HCT116 (cell line): ENCODE measurements around the gene CDC45. TPM values are rescaled to one million over a fixed set of nuclear protein-coding genes. Genes with fewer than 3 reads are reported as not detected.

ENCODE experiments used
- ATAC-seq: fragments of 200-7000 bp; cut with Tn5 transposase; 2 replicates; pipeline ENCODE4 v1.9.1; 2020; ENCODE audit warnings: mild to moderate bottlenecking, moderate library complexity
- BruUV-seq: library from RNA; stranded (reverse); fragments of 400-500 nt; replicated peaks from 2 replicates; lab custom pipeline; 2021; lab: Mats Ljungman, UMichigan
- CTCF ChIA-PET: fragments of 300-600 bp; sonication (Branson Sonifier 250); formaldehyde crosslinking; loops from one replicate; lab custom pipeline; 2021; ENCODE audit warnings: antibody characterized with exemption; lab: Charles Lee
- POLR2A ChIA-PET: fragments of 300-600, 350-600 bp; sonication (Branson Sonifier 250); formaldehyde crosslinking; loops from one replicate; lab custom pipeline; 2021; ENCODE audit warnings: antibody characterized with exemption; lab: Charles Lee
- RAD21 ChIA-PET, 2 experiments: fragments of 300-600 bp; sonication (Branson Sonifier 250); formaldehyde crosslinking; loops; one replicate each; lab custom pipeline; 2023; ENCODE audit warnings: low total read pairs in 2 of 2; ENCODE audit not compliant: uncharacterized antibody in 2 of 2, unreplicated experiment in 2 of 2, low non-redundant PET in 1 of 2; lab: Charles Lee
- DNase-seq: peaks from one replicate; pipeline ENCODE4 v3.0.0-alpha.2; 2010; ENCODE audit warnings: low read depth, low spot score
- H2AFZ ChIP-seq: fragments of 200-600 bp; shearing (Covaris generic), sonication (generic); 2 replicates; pipeline ENCODE4 v1.6.1; 2017; ENCODE audit warnings: low read depth, mixed run types, mixed read lengths, antibody characterized with exemption, low read length; ENCODE audit not compliant: poor library complexity, severe bottlenecking
- H3K27ac ChIP-seq: 2 replicates; pipeline ENCODE4 v1.5.1; 2012; ENCODE audit warnings: low read depth, low read length
- H3K27me3 ChIP-seq: fragments of 200-600 bp; sonication (generic); 2 replicates; pipeline ENCODE4 v1.6.1; 2016; ENCODE audit warnings: mixed run types, low read length, mixed read lengths; ENCODE audit not compliant: insufficient read depth
- H3K36me3 ChIP-seq, 2 experiments: fragments of 200-500 bp in 1 of 2; fragments of 200-600 bp in 1 of 2; sonication (Bioruptor generic) in 1 of 2; sonication (generic) in 1 of 2; 2 replicates each; pipeline versions ENCODE4 v1.5.1 to v1.6.1; 2014 to 2016; ENCODE audit warnings: low read length in 2 of 2, inconsistent platforms in 1 of 2, mixed read lengths in 1 of 2, mixed run types in 1 of 2; ENCODE audit not compliant: insufficient read depth in 2 of 2, control insufficient read depth in 1 of 2
- H3K4me1 ChIP-seq, 2 experiments: fragments of 200-600 bp in 1 of 2; sonication (generic) in 1 of 2; 2 replicates each; pipeline versions ENCODE4 v1.5.1 to v1.6.1; 2012 to 2017; ENCODE audit warnings: low read length in 2 of 2, inconsistent platforms in 1 of 2, mild to moderate bottlenecking in 1 of 2, mixed read lengths in 1 of 2, mixed run types in 1 of 2, moderate library complexity in 1 of 2; ENCODE audit not compliant: insufficient read depth in 2 of 2, control insufficient read depth in 1 of 2
- H3K4me2 ChIP-seq: fragments of 200-600 bp; sonication (generic); 2 replicates; pipeline ENCODE4 v1.6.1; 2017; ENCODE audit warnings: mixed run types, low read length, mixed read lengths
- H3K4me3 ChIP-seq, 2 experiments: fragments of 200-600 bp in 1 of 2; sonication (generic) in 1 of 2; replicated peaks in 1 of 2; 2 replicates each; pipeline ENCODE4 v1.5.1; 2011 to 2016; ENCODE audit warnings: low read length in 2 of 2, control low read depth in 1 of 2, low read depth in 1 of 2, mild to moderate bottlenecking in 1 of 2, mixed read lengths in 1 of 2, mixed run types in 1 of 2
- H3K79me2 ChIP-seq: fragments of 200-600 bp; sonication (generic); 2 replicates; pipeline ENCODE4 v1.6.1; 2017; ENCODE audit warnings: mild to moderate bottlenecking, mixed run types, low read length, moderate library complexity, mixed read lengths; ENCODE audit not compliant: insufficient read depth
- H3K9ac ChIP-seq: fragments of 200-600 bp; sonication (generic); 2 replicates; pipeline ENCODE4 v1.6.1; 2016; ENCODE audit warnings: low read length, mixed read lengths
- H3K9me2 ChIP-seq: fragments of 200-600 bp; sonication (generic), shearing (Covaris generic); 2 replicates; pipeline ENCODE4 v1.6.1; 2017; ENCODE audit warnings: mixed run types, mild to moderate bottlenecking, moderate library complexity; ENCODE audit not compliant: insufficient read depth
- H3K9me3 ChIP-seq, 2 experiments: fragments of 200-500 bp in 1 of 2; fragments of 200-600 bp in 1 of 2; sonication (Bioruptor generic) in 1 of 2; sonication (generic) in 1 of 2; 2 replicates each; pipeline ENCODE4 v1.6.1; 2014 to 2017; ENCODE audit warnings: low read length in 2 of 2, mixed read lengths in 2 of 2, inconsistent platforms in 1 of 2, low read depth in 1 of 2, mild to moderate bottlenecking in 1 of 2, mixed run types in 1 of 2, moderate library complexity in 1 of 2; ENCODE audit not compliant: control insufficient read depth in 1 of 2, insufficient read depth in 1 of 2
- H4K20me1 ChIP-seq: fragments of 200-600 bp; sonication (generic), shearing (Covaris generic); 2 replicates; pipeline ENCODE4 v1.6.1; 2017; ENCODE audit warnings: mixed run types, mild to moderate bottlenecking, moderate library complexity; ENCODE audit not compliant: insufficient read depth
- EGR1 ChIP-seq: IDR thresholded peaks from 2 replicates; pipeline ENCODE4 v1.6.1; 2012; ENCODE audit warnings: low read depth
- EZH2phosphoT487 ChIP-seq: fragments of 200-600 bp; IDR thresholded peaks from 2 replicates; pipeline ENCODE4 v1.6.1; 2018; ENCODE audit warnings: antibody characterized with exemption, borderline replicate concordance
- REST ChIP-seq: IDR thresholded peaks from 2 replicates; pipeline ENCODE4 v1.6.1; 2012; ENCODE audit warnings: low read depth
- SIN3A ChIP-seq: IDR thresholded peaks from 2 replicates; pipeline ENCODE4 v1.6.1; 2012; ENCODE audit warnings: low read depth
- TCF7L2 ChIP-seq: IDR thresholded peaks from 2 replicates; pipeline ENCODE4 v1.7.0; 2011; ENCODE audit warnings: borderline replicate concordance, inconsistent platforms; ENCODE audit not compliant: insufficient read depth, insufficient read length; ENCODE audit errors: extremely low read depth
- intact Hi-C: fragments of 100-400 bp; cut with micrococcal nuclease; formaldehyde crosslinking; loops from 2 replicates; pipeline ENCODE4 v1.10.0; 2022
- total RNA-seq: library from RNA; stranded (reverse); gene quantifications from one replicate; pipeline ENCODE4 v1.2.1, GENCODE V29; 2021; ENCODE audit not compliant: unreplicated experiment

The CDC45 gene
- total RNA-seq, 1 experiment from 2014 or later, result 43.4 TPM

DNA sequence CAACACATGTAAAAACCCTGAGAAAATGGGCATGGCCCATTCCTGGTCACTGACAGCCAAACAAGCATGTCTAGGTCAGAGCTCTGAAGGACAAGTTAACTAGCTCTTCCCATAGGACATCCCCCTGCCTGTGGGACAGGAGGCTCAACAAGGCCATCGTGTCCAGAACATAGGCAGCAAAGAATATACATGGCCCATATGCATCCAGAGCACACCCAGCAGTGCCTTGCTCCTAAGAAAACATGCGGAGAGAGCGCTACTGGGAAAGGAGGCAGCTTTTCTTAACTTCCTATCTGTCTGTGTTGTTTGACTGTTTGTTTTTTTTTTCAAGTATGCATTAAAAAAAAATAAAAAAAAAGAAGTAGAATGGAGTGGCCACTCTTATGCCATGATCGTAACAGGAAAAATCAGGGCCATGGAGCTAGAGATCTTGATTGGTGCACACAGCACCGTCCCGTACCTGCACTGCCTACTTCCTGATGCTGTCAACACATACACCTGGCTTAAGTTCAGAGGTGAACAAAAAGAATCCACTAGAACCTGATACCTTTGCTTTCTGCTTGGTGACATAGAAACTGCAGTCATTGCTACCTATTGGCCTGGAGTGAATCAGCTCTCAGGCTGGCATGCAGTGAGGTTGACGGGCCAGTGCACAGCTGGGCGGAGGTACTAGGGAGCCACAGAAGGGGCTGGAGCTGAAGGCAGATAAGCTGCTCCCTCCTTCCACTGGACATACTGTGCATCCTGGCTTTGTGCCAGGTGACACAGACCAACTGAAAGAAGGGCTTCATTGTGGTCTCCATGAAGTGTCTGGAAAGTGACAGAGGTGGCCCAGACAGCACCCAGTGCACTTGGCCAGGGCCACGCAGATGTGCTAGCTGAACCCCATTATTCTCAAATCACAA lies 12.6 kb upstream of the CDC45 start:
- no peak overlapping the region for H3K4me3 ChIP-seq
- no peak overlapping the region for H3K27ac ChIP-seq
- H3K79me2 ChIP-seq, result peaks cover 30% of the 10 kb centered on the region
- H2AFZ ChIP-seq, result no peak overlapping the region
- H4K20me1 ChIP-seq, result no peaks in the 10 kb centered on the region
- no peak overlapping the region for H3K4me2 ChIP-seq
- H3K9ac ChIP-seq, result no peak overlapping the region
- ATAC-seq (no peak), DNase-seq (no peak)
- TF ChIP-seq EGR1 (no peak), TCF7L2 (no peak), EZH2phosphoT487 (no peak), SIN3A (no peak), REST (no peak)
- RAD21 ChIA-PET, result no interaction called here
- CTCF ChIA-PET, result no interaction called here
- intact Hi-C loops, result no loop called here
- H3K9me2 ChIP-seq, result no peaks in the 10 kb centered on the region
- peaks cover 57 to 73% of the 10 kb centered on the region in 2 experiments for H3K36me3 ChIP-seq
- no peaks in the 10 kb centered on the region for H3K27me3 ChIP-seq
- POLR2A ChIA-PET, result no interaction called here
- H3K4me1 ChIP-seq, result no peaks in the 10 kb centered on the region
- H3K9me3 ChIP-seq, result no peaks in the 10 kb centered on the region
- BruUV-seq, result no TSS peak
